ENCODE measurements around the gene STAT2.
"Not testable (repeated sequence)": the region's sequence is repeated elsewhere in the genome, so short reads cannot be mapped to it uniquely, and the experiment has no call there.

Gene STAT2

GRCh38 chr12:56330936-56331490 is 28.9 kb downstream of the STAT2 start:
- DNase-seq (ENCODE audit: low read depth): no peak

GRCh38 chr12:56326533-56326932 is 33.4 kb downstream of the STAT2 start:
- no peak for DNase-seq (ENCODE audit: low read depth)

- DNase-seq (ENCODE audit: low read depth): no peak
Measured at GRCh38 chr12:56326126-56326525, 33.8 kb downstream of the STAT2 start.

- no peak for DNase-seq (ENCODE audit: low read depth)
Measured at GRCh38 chr12:56324206-56324605, 35.7 kb downstream of the STAT2 start.

- DNase-seq (ENCODE audit: low read depth): not testable (repeated sequence)
Measured at GRCh38 chr12:56321610-56322009, 38.3 kb downstream of the STAT2 start.

GRCh38 chr12:56321027-56321426 is 38.9 kb downstream of the STAT2 start:
- DNase-seq (ENCODE audit: low read depth): no peak

- no peak for DNase-seq (ENCODE audit: low read depth)
Measured at GRCh38 chr12:56317675-56318074, 42.2 kb downstream of the STAT2 start.

GRCh38 chr12:56315622-56316473 is 44.1 kb downstream of the STAT2 start, which contains the start of gene CNPY2:
TSS of gene CNPY2 (minus strand) at chr12:56315988. CDS start at chr12:56315217, 771 bp downstream.
- peak; percentile 93 for DNase-seq (ENCODE audit: low read depth)

GRCh38 chr12:56315249-56315621 is 44.7 kb downstream of the STAT2 start:
- no peak for DNase-seq (ENCODE audit: low read depth)

GRCh38 chr12:56311003-56311402 is 48.9 kb downstream of the STAT2 start:
- DNase-seq (ENCODE audit: low read depth): no peak

- no peak for DNase-seq (ENCODE audit: low read depth)
Measured at GRCh38 chr12:56308714-56309113, 51.2 kb downstream of the STAT2 start.

- DNase-seq (ENCODE audit: low read depth): no peak
Measured at GRCh38 chr12:56307221-56307965, 52.5 kb downstream of the STAT2 start.

GRCh38 chr12:56304872-56305590 is 54.9 kb downstream of the STAT2 start:
- DNase-seq (ENCODE audit: low read depth): no peak

GRCh38 chr12:56304276-56304675 is 55.6 kb downstream of the STAT2 start:
- DNase-seq (ENCODE audit: low read depth): no peak

GRCh38 chr12:56300644-56301464 is 59.1 kb downstream of the STAT2 start:
- no peak for DNase-seq (ENCODE audit: low read depth)

GRCh38 chr12:56299853-56300643 is 59.9 kb downstream of the STAT2 start, which contains the start of gene CS:
TSS of gene CS (minus strand) at chr12:56300330. CDS start at chr12:56300201, 129 bp downstream.
- DNase-seq (ENCODE audit: low read depth): peak; percentile 98

- no peak for DNase-seq (ENCODE audit: low read depth)
Measured at GRCh38 chr12:56299308-56299852, 60.5 kb downstream of the STAT2 start.

- DNase-seq (ENCODE audit: low read depth): no peak
Measured at GRCh38 chr12:56298828-56299227, 61.1 kb downstream of the STAT2 start.

GRCh38 chr12:56297400-56297799 is 62.5 kb downstream of the STAT2 start:
- DNase-seq (ENCODE audit: low read depth): no peak

- no peak for DNase-seq (ENCODE audit: low read depth)
Measured at GRCh38 chr12:56296295-56296694, 63.6 kb downstream of the STAT2 start.

Measured in T-helper 22 cell (primary cell).